Measurements from ENCODE around the gene INPP5J. TPM values are rescaled to one million over a fixed set of nuclear protein-coding genes. Genes with fewer than 3 reads are reported as not detected.

Gene INPP5J
- total and polyA plus RNA-seq, 2 of the 13 experiments (the other 11 are each of a cell fraction or from before 2014, with no cell fraction given), result 0.24 to 1.1 TPM

DNA sequence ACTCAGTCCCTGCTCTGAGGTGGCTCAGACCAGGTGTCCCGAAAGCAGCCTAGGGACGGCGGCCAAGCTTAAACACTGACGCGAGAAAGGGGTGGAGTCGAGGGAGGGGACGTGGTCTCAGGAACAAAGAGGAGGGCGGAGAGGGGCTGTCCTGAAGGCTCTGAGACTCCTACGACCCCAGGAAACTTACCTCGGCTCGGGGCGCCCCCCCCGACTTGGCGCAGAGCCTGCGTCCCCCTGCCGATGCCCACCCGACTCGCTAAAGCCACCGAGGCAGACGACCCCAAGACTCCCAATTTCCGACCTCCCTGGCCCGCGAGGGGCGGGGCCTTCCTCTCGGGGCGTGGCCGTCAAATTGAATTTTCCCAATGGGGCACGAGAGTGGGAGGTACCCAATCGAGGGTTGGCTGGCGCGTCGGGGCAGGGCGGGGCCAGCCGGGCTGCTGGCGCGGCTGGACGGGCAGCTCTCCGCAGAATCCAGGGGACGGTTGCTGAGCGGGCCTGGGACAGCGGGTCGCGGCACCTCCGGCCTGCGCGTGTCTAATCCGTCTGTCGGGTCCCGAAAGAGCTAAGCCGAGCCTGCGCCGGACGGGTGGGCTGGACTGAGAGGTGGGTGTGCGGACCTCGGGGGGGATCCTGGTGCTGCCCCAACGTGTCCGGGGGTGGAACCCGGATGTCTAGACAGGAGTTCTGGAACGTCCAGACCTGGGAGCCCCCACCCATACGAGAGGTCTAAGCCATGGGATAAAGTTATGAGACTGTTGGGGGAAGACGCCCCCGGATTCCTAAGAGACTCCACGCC is 41.7 kb upstream of the INPP5J start, which contains the start of gene SMTN (continued):
- TF ChIP-seq, protein P1, sequence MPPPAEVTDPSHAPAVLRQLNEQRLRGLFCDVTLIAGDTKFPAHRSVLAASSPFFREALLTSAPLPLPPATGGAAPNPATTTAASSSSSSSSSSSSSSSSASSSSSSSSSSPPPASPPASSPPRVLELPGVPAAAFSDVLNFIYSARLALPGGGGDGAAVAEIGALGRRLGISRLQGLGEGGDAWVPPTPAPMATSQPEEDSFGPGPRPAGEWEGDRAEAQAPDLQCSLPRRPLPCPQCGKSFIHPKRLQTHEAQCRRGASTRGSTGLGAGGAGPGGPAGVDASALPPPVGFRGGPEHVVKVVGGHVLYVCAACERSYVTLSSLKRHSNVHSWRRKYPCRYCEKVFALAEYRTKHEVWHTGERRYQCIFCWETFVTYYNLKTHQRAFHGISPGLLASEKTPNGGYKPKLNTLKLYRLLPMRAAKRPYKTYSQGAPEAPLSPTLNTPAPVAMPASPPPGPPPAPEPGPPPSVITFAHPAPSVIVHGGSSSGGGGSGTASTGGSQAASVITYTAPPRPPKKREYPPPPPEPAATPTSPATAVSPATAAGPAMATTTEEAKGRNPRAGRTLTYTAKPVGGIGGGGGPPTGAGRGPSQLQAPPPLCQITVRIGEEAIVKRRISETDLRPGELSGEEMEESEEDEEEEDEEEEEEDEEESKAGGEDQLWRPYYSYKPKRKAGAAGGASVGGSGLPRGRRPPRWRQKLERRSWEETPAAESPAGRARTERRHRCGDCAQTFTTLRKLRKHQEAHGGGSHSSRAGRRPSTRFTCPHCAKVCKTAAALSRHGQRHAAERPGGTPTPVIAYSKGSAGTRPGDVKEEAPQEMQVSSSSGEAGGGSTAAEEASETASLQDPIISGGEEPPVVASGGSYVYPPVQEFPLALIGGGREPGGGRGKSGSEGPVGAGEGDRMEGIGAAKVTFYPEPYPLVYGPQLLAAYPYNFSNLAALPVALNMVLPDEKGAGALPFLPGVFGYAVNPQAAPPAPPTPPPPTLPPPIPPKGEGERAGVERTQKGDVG (CRISPR knock-in tag; IDR thresholded peaks at IDR 0.05; ENCODE audit: borderline replicate concordance), result peak; percentile 39; the same call in 1 of the 2 replicates
- TF ChIP-seq, protein P2, sequence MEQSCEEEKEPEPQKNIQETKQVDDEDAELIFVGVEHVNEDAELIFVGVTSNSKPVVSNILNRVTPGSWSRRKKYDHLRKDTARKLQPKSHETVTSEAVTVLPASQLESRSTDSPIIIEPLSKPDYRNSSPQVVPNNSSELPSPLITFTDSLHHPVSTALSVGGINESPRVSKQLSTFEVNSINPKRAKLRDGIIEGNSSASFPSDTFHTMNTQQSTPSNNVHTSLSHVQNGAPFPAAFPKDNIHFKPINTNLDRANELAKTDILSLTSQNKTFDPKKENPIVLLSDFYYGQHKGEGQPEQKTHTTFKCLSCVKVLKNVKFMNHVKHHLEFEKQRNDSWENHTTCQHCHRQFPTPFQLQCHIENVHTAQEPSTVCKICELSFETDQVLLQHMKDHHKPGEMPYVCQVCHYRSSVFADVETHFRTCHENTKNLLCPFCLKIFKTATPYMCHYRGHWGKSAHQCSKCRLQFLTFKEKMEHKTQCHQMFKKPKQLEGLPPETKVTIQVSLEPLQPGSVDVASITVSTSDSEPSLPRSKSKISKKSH (CRISPR knock-in tag; IDR thresholded peaks at IDR 0.05; ENCODE audit: borderline replicate concordance), result peak; percentile 67; the same call in 1 of the 2 replicates
- TF ChIP-seq, protein P3, sequence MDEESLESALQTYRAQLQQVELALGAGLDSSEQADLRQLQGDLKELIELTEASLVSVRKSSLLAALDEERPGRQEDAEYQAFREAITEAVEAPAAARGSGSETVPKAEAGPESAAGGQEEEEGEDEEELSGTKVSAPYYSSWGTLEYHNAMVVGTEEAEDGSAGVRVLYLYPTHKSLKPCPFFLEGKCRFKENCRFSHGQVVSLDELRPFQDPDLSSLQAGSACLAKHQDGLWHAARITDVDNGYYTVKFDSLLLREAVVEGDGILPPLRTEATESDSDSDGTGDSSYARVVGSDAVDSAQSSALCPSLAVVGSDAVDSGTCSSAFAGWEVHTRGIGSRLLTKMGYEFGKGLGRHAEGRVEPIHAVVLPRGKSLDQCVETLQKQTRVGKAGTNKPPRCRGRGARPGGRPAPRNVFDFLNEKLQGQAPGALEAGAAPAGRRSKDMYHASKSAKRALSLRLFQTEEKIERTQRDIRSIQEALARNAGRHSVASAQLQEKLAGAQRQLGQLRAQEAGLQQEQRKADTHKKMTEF (CRISPR knock-in tag; IDR thresholded peaks at IDR 0.05), result peak; percentile 38; the same call in 1 of the 2 replicates
- TF ChIP-seq ATM (IDR thresholded peaks at IDR 0.05; ENCODE audit: borderline replicate concordance) (no peak), AGO2 (optimal IDR thresholded peaks at IDR 0.05; ENCODE audit: low read depth, low read length) (peak; percentile 95), RARA (CRISPR knock-in tag; IDR thresholded peaks at IDR 0.05) (no peak), MED1 (CRISPR knock-in tag; IDR thresholded peaks at IDR 0.05) (no peak), ARHGAP35 (CRISPR knock-in tag; IDR thresholded peaks at IDR 0.05; ENCODE audit: borderline replicate concordance) (peak; percentile 66; the same call in 1 of the 2 replicates), ZNF709 (CRISPR knock-in tag; IDR thresholded peaks at IDR 0.05) (no peak), ADNP (CRISPR knock-in tag; IDR thresholded peaks at IDR 0.05) (no peak)
- TF ChIP-seq, protein P4, sequence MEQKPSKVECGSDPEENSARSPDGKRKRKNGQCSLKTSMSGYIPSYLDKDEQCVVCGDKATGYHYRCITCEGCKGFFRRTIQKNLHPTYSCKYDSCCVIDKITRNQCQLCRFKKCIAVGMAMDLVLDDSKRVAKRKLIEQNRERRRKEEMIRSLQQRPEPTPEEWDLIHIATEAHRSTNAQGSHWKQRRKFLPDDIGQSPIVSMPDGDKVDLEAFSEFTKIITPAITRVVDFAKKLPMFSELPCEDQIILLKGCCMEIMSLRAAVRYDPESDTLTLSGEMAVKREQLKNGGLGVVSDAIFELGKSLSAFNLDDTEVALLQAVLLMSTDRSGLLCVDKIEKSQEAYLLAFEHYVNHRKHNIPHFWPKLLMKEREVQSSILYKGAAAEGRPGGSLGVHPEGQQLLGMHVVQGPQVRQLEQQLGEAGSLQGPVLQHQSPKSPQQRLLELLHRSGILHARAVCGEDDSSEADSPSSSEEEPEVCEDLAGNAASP (CRISPR knock-in tag; IDR thresholded peaks at IDR 0.05; ENCODE audit: borderline replicate concordance), result no peak
- TF ChIP-seq, protein P5, sequence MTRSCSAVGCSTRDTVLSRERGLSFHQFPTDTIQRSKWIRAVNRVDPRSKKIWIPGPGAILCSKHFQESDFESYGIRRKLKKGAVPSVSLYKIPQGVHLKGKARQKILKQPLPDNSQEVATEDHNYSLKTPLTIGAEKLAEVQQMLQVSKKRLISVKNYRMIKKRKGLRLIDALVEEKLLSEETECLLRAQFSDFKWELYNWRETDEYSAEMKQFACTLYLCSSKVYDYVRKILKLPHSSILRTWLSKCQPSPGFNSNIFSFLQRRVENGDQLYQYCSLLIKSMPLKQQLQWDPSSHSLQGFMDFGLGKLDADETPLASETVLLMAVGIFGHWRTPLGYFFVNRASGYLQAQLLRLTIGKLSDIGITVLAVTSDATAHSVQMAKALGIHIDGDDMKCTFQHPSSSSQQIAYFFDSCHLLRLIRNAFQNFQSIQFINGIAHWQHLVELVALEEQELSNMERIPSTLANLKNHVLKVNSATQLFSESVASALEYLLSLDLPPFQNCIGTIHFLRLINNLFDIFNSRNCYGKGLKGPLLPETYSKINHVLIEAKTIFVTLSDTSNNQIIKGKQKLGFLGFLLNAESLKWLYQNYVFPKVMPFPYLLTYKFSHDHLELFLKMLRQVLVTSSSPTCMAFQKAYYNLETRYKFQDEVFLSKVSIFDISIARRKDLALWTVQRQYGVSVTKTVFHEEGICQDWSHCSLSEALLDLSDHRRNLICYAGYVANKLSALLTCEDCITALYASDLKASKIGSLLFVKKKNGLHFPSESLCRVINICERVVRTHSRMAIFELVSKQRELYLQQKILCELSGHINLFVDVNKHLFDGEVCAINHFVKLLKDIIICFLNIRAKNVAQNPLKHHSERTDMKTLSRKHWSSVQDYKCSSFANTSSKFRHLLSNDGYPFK (CRISPR knock-in tag; IDR thresholded peaks at IDR 0.05; ENCODE audit: borderline replicate concordance), result peak; percentile 78
